ENCODE data around the gene CASP9. TPM values are rescaled to one million over a fixed set of nuclear protein-coding genes. Genes with fewer than 3 reads are reported as not detected.
A peak's percentile ranks its signal among the peaks of the same experiment; 100 is the strongest.

The CASP9 gene
- total and polyA plus RNA-seq, 10 of the 15 experiments (the other 5 are each of a cell fraction or from before 2014, with no cell fraction given) = 2.7 to 14.6 (median 7.6) TPM

GRCh38 chr1:15558516-15558915 lies 34.5 kb upstream of the CASP9 start:
- ATAC-seq = no peak
- no peak overlapping the region for H3K4me2 ChIP-seq (ENCODE audit: control insufficient read depth, insufficient read depth)
- no peaks in the 10 kb centered on the region for H4K20me1 ChIP-seq (ENCODE audit: control insufficient read depth, insufficient read depth)
- H2AFZ ChIP-seq (ENCODE audit: control insufficient read depth, low read depth, low read length) = no peak overlapping the region
- no peak for FAIRE-seq
- RAD21 ChIA-PET (ENCODE audit: unreplicated experiment) = no interaction called here
- H3K27ac ChIP-seq (ENCODE audit: control insufficient read depth, insufficient read depth) = no peak overlapping the region
- SMC1A ChIA-PET (ENCODE audit: uncharacterized antibody, unreplicated experiment) = no interaction called here
- POLR2A ChIA-PET = no interaction called here
- H3K27me3 ChIP-seq (replicated peaks in 1 of 2; ENCODE audit: control insufficient read depth in 2 of 2, insufficient read depth in 2 of 2, low read length in 1 of 2) = no peaks in the 10 kb centered on the region
- H3K4me1 ChIP-seq (ENCODE audit: control insufficient read depth, insufficient read depth, low read length) = no peaks in the 10 kb centered on the region
- DNase-seq (ENCODE audit: low read depth, low spot score) = no peak
- no peaks in the 10 kb centered on the region for H3K9me3 ChIP-seq (replicated peaks; ENCODE audit: control insufficient read depth, insufficient read depth, low read length)
- no peaks in the 10 kb centered on the region for H3K79me2 ChIP-seq (ENCODE audit: control insufficient read depth, insufficient read depth, low read length)
- BruUV-seq (replicated peaks) = no TSS peak
- no peak overlapping the region for H3K4me3 ChIP-seq
- H3K9ac ChIP-seq (ENCODE audit: control insufficient read depth, insufficient read depth, low read length) = no peak overlapping the region
- in situ Hi-C loops (cut with MboI) (no loop called here), intact Hi-C loops (cut with micrococcal nuclease; ENCODE audit: unreplicated experiment) (no loop called here)
- TF ChIP-seq RUNX3 (IDR thresholded peaks at IDR 0.05; ENCODE audit: low read length) (no peak), JUNB (IDR thresholded peaks at IDR 0.05) (no peak), SMAD1 (IDR thresholded peaks at IDR 0.05; ENCODE audit: low read depth, partially characterized antibody) (no peak)
- CTCF ChIA-PET = no interaction called here
- 89% methylated on average over 4 of the region's 4 CpGs for WGBS (ENCODE audit: insufficient coverage, insufficient replicate concordance, low lambda C conversion rate, missing lambda C conversion rate)
- H3K36me3 ChIP-seq (ENCODE audit: control insufficient read depth in 2 of 2, insufficient read depth in 2 of 2, low read length in 1 of 2) = peaks cover 0 to 9% of the 10 kb centered on the region in 2 experiments; a peak in 3 of 4 replicates

GRCh38 chr1:15557594-15557993 lies 33.6 kb upstream of the CASP9 start:
- in situ Hi-C loops (cut with MboI) (no loop called here), intact Hi-C loops (cut with micrococcal nuclease; ENCODE audit: unreplicated experiment) (no loop called here)
- BruUV-seq (replicated peaks) = no TSS peak
- ChIA-PET RAD21 (ENCODE audit: unreplicated experiment) (no interaction called here), POLR2A (interaction anchor here (0.7 kb wide), 1 partner anchor 58 kb away, joined by 8 read pairs; no protein-coding TSS in a partner anchor), CTCF (no interaction called here), SMC1A (ENCODE audit: uncharacterized antibody, unreplicated experiment) (interaction anchor here (1.0 to 1.5 kb wide), 3 partner anchors 12 to 35 kb away, joined by 3 to 4 read pairs (median 3); no protein-coding TSS in a partner anchor)
- Histone ChIP-seq H3K4me3 (no peak overlapping the region), H4K20me1 (ENCODE audit: control insufficient read depth, insufficient read depth) (no peaks in the 10 kb centered on the region), H3K79me2 (ENCODE audit: control insufficient read depth, insufficient read depth, low read length) (no peaks in the 10 kb centered on the region), H3K4me1 (ENCODE audit: control insufficient read depth, insufficient read depth, low read length) (no peaks in the 10 kb centered on the region), H2AFZ (ENCODE audit: control insufficient read depth, low read depth, low read length) (no peak overlapping the region), H3K27ac (ENCODE audit: control insufficient read depth, insufficient read depth) (no peak overlapping the region), H3K36me3 (ENCODE audit: control insufficient read depth in 2 of 2, insufficient read depth in 2 of 2, low read length in 1 of 2) (peaks cover 0 to 5% of the 10 kb centered on the region in 2 experiments; a peak in 3 of 4 replicates), H3K9ac (ENCODE audit: control insufficient read depth, insufficient read depth, low read length) (no peak overlapping the region), H3K27me3 (replicated peaks in 1 of 2; ENCODE audit: control insufficient read depth in 2 of 2, insufficient read depth in 2 of 2, low read length in 1 of 2) (no peaks in the 10 kb centered on the region), H3K9me3 (replicated peaks; ENCODE audit: control insufficient read depth, insufficient read depth, low read length) (no peaks in the 10 kb centered on the region), H3K4me2 (ENCODE audit: control insufficient read depth, insufficient read depth) (no peak overlapping the region)
- no peak for DNase-seq (ENCODE audit: low read depth, low spot score)
- no peak for ATAC-seq
- FAIRE-seq = peak; percentile 61
- WGBS (ENCODE audit: insufficient coverage, insufficient replicate concordance, low lambda C conversion rate, missing lambda C conversion rate) = 61% methylated on average over 2 of the region's 2 CpGs
- TF ChIP-seq POU2F2 (IDR thresholded peaks at IDR 0.05; ENCODE audit: borderline replicate concordance, low read depth, low read length) = no peak
- no peak for TF ChIP-seq SRF (IDR thresholded peaks at IDR 0.05; ENCODE audit: low read depth in 2 of 2, low read length in 2 of 2)
- TF ChIP-seq POLR2AphosphoS5 (IDR thresholded peaks at IDR 0.05; ENCODE audit: low read length) = no peak
- no peak for TF ChIP-seq TCF12 (IDR thresholded peaks at IDR 0.05; ENCODE audit: low read depth, low read length)
- no peak for TF ChIP-seq CHD1 (IDR thresholded peaks at IDR 0.05; ENCODE audit: low read depth, low read length)
- TF ChIP-seq ZNF384 (IDR thresholded peaks at IDR 0.05; ENCODE audit: borderline replicate concordance, low read depth, low read length) = no peak
- TF ChIP-seq SUPT20H (IDR thresholded peaks at IDR 0.05; ENCODE audit: borderline replicate concordance, control insufficient read depth, low read depth, low read length) = no peak
- no peak for TF ChIP-seq ZNF24 (IDR thresholded peaks at IDR 0.05)
- TF ChIP-seq RELB (IDR thresholded peaks at IDR 0.05; ENCODE audit: low read depth) = no peak
- TF ChIP-seq ATF3 (IDR thresholded peaks at IDR 0.05; ENCODE audit: borderline replicate concordance, extremely low read depth, low read depth, low read length) = no peak
- TF ChIP-seq ZNF217 (IDR thresholded peaks at IDR 0.05) = no peak
- TF ChIP-seq SMAD5 (IDR thresholded peaks at IDR 0.05; ENCODE audit: low read depth) = no peak
- no peak for TF ChIP-seq RB1 (IDR thresholded peaks at IDR 0.05; ENCODE audit: borderline replicate concordance)

Data from GM12878 (cell line).